GM12801 (cell line): ENCODE measurements around the gene PDCD1.

Experiments used
- CTCF ChIP-seq: IDR thresholded peaks from one replicate; pipeline ENCODE4 v1.5.1; 2011; ENCODE audit warnings: control low read depth; ENCODE audit not compliant: insufficient read length; ENCODE audit errors: extremely low read depth

The PDCD1 gene

GRCh38 chr2:241902357-241902991 lies 43.8 kb upstream of the PDCD1 start:
- TF ChIP-seq CTCF: no peak

- TF ChIP-seq CTCF: no peak
Measured at GRCh38 chr2:241901500-241902351, 43.0 kb upstream of the PDCD1 start.

GRCh38 chr2:241901018-241901380 lies 42.3 kb upstream of the PDCD1 start:
- no peak for TF ChIP-seq CTCF

GRCh38 chr2:241900251-241901017 lies 41.7 kb upstream of the PDCD1 start:
- TF ChIP-seq CTCF: no peak

- no peak for TF ChIP-seq CTCF
Measured at GRCh38 chr2:241898463-241899270, 40.0 kb upstream of the PDCD1 start.

GRCh38 chr2:241897231-241897916 lies 38.7 kb upstream of the PDCD1 start:
- no peak for TF ChIP-seq CTCF
